HG03095 (cell line): ENCODE data around the gene CORIN.

Source experiments
- ATAC-seq: cut with Tn5 transposase; IDR thresholded peaks from one replicate; pipeline ENCODE4 v1.9.1; 2021; ENCODE audit warnings: moderate library complexity; ENCODE audit not compliant: unreplicated experiment

CORIN gene

GRCh38 chr4:47837908-47838294 is at the start of gene CORIN:
Gene CORIN (minus strand): TSS chr4:47838067. CDS start chr4:47837949, 118 bp downstream.
- ATAC-seq, result no peak

- ATAC-seq, result no peak
Measured at GRCh38 chr4:47882228-47882627, 44.4 kb upstream of the CORIN start.

- ATAC-seq, result no peak
Measured at GRCh38 chr4:47879458-47879857, 41.6 kb upstream of the CORIN start.

DNA sequence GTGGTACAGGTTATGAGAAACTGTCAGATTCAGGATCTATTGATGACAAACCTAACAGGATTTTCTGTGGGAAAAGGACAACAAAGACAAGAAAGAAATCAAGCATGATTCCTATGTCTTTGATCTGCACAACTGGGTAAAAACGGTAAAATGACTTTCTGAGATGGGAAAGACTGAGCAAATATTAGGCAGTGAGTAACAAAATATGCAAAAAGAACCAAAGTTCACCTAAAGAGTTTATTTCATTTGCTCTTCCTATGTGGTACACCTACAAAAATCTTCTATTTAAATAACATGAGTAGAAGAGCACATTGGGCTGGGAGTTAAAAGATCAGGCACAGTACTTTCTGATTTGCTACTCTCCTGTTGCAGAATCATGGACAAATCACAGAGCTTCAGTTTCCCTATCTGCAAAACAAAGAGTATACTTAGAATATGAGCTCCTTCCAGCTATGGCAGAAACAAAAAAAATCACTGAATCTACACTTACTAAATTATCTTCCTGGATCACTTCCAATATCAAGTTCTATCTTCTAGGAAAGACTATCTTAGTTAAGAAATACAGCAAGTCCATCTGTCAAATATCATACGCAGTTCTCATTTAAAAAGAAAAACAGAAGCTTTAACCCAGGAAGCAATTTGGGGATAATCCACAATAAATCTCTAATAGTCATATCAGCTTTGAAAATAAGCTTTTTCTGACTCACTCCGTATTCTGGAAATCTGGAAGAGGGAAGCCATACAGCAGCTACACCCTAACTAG is 39.1 kb upstream of the CORIN start:
- no peak for ATAC-seq

DNA sequence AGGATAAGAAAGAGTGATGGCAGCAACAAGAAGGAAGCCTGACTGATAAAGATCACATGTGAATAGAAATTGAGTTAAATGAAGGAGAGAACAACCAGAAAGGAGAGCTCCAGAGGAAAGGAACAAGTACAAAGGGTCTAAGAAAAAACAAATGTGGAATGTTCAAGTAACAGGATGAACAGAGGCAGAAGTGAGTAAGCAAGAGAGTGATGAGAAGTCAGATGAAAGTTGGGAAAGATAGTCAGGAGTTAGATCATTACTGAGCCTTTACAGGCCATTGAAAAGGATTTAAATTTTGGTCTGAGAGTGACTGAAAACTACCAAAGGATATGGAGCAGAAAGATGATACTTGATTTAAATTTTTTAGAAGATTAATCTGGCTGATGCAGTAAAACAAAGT is 38.4 kb upstream of the CORIN start:
- ATAC-seq, result no peak

DNA sequence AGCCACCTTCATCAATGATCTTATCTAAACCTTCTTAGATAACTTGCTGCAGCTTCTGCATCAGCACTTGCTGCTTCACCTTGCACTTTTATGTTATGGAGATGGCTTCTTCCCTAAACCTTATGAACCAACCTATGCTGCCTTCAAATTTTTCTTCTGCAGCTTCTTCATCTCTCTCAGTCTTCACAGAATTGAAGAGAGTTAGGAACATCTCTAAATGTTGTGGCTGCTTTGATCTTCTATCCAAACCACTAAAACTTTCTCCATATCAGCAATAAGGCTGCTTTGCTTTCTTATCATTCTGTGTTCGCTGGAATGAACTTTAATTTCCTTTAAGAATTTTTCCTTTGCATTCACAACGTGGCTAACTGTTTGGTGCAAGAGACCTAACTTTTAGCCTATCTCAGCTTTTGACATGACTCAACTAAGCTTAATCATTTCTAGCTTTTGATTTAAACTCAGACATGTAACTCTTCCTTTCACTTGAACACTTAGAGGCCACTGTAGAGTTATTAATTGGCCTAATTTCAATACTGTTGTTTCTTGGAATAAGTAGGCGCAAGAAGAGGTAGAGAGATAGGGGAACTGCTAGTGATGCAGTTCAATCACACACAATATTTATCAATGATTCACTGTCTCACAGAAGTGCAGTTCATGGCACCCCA is 36.1 kb upstream of the CORIN start:
- no peak for ATAC-seq

- no peak for ATAC-seq
Measured at GRCh38 chr4:47863486-47863885, 25.6 kb upstream of the CORIN start.

- ATAC-seq, result no peak
Measured at GRCh38 chr4:47862297-47862696, 24.4 kb upstream of the CORIN start.

GRCh38 chr4:47860305-47860704 is 22.4 kb upstream of the CORIN start:
- no peak for ATAC-seq

DNA sequence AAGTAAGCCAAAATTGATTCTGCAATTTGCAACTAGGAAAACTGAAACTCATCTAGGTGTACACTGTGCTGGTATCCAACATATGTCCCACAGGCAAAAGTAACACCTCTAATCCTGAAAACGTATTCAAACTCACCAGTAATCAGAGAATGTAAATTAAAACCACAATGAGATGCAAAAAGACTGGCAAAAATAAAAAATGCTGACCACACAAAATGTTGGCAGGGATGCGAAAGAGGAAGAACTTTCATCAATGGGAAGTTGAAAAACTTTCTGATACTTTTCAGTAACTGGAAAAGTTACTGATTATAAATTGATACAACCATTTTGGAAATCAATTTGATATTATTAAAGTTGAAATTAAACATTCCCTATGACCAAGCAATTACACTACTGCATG is 20.1 kb upstream of the CORIN start:
- ATAC-seq, result no peak

DNA sequence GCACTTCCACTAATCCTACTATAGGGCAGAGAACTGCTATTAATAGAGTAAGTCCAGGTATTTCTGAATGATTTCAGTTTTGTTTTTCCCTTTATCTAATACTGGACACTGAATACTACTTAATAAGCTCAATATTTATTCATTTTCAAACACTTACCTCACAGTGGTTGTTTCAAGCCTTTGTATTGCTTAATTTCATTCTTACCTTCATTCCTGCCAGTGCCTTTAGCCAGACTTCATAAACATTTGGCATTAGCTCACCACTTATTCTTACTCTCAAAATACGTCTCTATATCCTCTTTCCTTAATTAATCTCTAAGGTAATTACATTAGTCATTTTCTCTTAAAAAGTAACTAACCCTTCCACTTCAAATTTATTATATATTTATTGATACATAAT is 18.8 kb upstream of the CORIN start:
- no peak for ATAC-seq

GRCh38 chr4:47855350-47855749 is 17.5 kb upstream of the CORIN start:
- no peak for ATAC-seq

DNA sequence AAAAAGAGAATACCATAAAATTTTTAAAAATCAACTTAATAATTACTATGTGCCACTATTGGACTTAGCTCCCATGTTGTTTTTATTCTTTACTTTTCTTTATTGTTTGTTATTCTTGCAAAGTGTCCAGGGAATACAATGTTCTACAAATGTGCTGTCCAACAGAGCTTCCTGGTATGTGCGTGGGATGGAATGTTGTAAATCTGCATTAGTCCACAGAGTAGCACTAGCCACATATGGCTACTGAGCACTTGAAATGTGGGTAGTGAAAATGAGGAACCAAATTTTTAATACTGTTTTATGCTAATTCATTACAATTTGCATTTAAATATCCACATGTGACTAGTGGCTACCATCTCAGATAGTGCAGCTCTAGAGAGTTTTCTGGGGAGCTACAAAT is 14.3 kb upstream of the CORIN start:
- no peak for ATAC-seq

GRCh38 chr4:47849466-47849865 is 11.6 kb upstream of the CORIN start:
- ATAC-seq, result no peak

- ATAC-seq, result no peak
Measured at GRCh38 chr4:47848041-47848440, 10.2 kb upstream of the CORIN start.

DNA sequence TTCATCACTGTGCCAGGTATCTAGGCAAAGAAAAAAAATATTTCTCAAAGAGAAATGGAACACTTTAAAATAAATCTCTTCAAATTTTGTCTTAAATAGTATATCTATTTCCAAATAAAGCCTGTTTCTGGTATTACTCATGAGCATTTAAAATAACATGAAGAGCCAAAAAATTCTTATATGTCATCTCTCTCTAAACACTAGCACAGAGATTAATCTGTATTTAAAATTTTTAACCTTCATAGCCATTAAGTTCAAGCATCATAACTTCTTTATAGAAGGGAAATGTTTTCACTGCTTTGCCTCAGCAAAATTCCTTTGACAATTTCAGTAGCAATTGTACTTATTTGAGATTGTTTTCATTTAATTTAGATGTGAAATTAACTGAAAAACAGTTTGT is 5.1 kb upstream of the CORIN start:
- no peak for ATAC-seq

GRCh38 chr4:47840291-47840690 is 2.4 kb upstream of the CORIN start:
- ATAC-seq, result no peak

GRCh38 chr4:47839259-47839658 is 1.4 kb upstream of the CORIN start:
- ATAC-seq, result peak; percentile 70

DNA sequence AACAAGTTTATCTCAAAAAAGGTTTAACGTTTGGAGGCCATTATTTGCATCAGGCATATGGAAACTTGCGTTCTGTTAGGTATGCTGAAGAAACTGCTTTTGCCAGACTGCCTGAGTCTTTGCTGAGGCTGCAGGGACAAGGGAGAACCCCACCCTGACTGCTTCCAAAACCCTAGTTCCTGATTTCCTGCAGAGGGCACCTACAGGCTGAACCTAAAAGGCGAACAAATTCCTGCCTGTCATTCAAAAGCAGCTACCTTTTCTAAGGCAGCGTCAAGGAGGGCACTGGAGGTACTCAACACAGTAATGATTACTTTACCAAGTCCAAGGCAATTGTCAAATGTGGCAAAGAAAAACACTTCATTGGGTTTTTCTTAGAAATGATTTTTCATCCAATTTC is 578 bp upstream of the CORIN start:
- no peak for ATAC-seq

DNA sequence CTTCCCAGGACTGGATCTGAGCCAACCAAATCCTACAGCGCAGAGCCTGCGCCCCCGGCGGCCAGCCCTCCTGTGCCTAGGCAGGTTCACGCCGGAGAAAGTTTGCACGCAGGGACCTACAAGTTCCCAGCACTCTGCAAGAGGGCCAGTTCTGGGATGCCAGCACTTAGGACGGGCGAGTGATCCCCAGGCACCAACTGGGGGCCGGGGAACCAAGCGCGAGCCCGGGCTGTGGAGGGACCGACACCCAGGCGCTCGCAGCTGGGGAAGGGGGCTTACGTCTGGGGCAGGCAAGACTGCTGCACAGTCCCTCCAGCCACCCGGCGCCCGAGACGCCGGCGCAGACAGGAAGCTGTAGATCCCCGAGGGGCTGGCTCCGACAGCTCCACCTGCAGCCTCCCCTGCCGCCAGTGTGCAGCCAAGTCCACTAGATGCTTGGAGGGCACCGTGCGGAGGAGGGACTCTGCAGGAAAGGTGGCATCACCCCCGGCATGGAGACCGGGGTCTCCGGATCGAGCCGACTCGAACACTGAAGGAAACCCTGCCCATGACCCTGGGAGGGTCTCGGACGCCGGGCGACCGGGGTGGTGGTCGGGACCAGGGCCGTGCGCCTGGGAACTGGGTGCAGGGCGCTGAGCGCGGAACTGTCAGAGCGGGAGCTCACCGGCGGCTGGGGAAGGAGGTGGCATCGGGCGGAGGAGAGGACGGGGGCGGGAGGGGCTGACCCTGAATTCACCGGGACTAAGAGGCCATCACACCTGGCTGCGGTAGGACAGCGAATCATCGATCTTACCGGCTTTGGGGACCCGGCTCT is 566 bp downstream of the CORIN start:
- peak; percentile 48 for ATAC-seq

DNA sequence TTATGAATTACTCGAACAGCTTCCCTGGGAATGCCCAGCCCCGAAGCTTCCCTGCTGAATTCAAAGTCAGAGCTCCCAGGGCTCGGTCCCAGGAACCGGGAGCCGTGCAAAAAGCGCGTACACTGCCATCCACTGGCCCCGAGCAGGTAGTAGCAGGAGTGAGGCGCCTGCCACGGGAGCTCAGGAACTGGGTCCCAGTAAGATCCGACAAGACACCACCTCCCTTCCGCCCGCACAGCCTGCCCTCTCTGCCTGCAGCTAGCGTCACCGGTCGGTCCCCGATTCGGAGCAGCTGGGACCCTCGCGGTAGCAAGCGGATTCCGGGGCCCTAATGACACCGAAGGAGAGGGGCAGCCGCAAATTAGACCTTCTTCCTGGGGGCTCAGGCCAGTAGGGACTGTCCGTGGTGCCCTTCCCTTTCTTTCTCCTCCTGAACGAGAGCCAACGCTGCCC is 1.2 kb downstream of the CORIN start:
- peak; percentile 62 for ATAC-seq

GRCh38 chr4:47835494-47835893 is 2.4 kb downstream of the CORIN start:
- no peak for ATAC-seq
